ENCODE measurements around the gene POLR3GL.

POLR3GL gene

GRCh38 chr1:145957443-145958319 lies 6.8 kb upstream of the POLR3GL start, which contains the start of gene LIX1L:
Gene LIX1L, minus strand, starts transcription at chr1:145958017. Its CDS starts 90 bp downstream, at chr1:145957927.
- H3K9me3 Mint-ChIP-seq = no peaks in the 10 kb centered on the region
- DNase-seq = peak; percentile 98
- H3K4me3 Mint-ChIP-seq = peak within 1 kb of the TSS; percentile 87
- H3K27me3 Mint-ChIP-seq = peaks cover 28% of the 10 kb centered on the region
- CTCF ChIA-PET = interaction anchor here (0.9 to 2.5 kb wide), 4 partner anchors 21 to 112 kb away, joined by 3 to 13 read pairs (median 6); partner anchors contain the start of genes NUDT17 and RBM8A
- H3K4me1 Mint-ChIP-seq = peaks cover 77% of the 10 kb centered on the region
- H3K27ac Mint-ChIP-seq = peak within 1 kb of the TSS; percentile 95
- H3K36me3 Mint-ChIP-seq = peaks cover 5% of the 10 kb centered on the region

- H3K9me3 Mint-ChIP-seq = no peaks in the 10 kb centered on the region
- no peak overlapping the region for H3K4me3 Mint-ChIP-seq
- H3K36me3 Mint-ChIP-seq = no peaks in the 10 kb centered on the region
- CTCF ChIA-PET = interaction anchor here (1.3 to 2.5 kb wide), 2 partner anchors 20 to 25 kb away, joined by 5 to 13 read pairs; no protein-coding TSS in a partner anchor
- no peak overlapping the region for H3K27ac Mint-ChIP-seq
- DNase-seq = no peak
- peaks cover 81% of the 10 kb centered on the region for H3K4me1 Mint-ChIP-seq
- H3K27me3 Mint-ChIP-seq = peaks cover 28% of the 10 kb centered on the region
Measured at GRCh38 chr1:145958734-145959133, 5.8 kb upstream of the POLR3GL start.

GRCh38 chr1:145959333-145959732 lies 5.2 kb upstream of the POLR3GL start:
- peak overlapping the region; percentile 54 for H3K4me3 Mint-ChIP-seq
- no peak for DNase-seq
- CTCF ChIA-PET = interaction anchor here (1.2 to 2.5 kb wide), 2 partner anchors 19 to 32 kb away, joined by 3 to 13 read pairs; partner anchors contain the start of gene RBM8A
- peaks cover 81% of the 10 kb centered on the region for H3K4me1 Mint-ChIP-seq
- no peaks in the 10 kb centered on the region for H3K9me3 Mint-ChIP-seq
- peak overlapping the region; percentile 2 for H3K27ac Mint-ChIP-seq
- no peaks in the 10 kb centered on the region for H3K36me3 Mint-ChIP-seq
- peaks cover 28% of the 10 kb centered on the region for H3K27me3 Mint-ChIP-seq

- peak overlapping the region; percentile 54 for H3K4me3 Mint-ChIP-seq
- CTCF ChIA-PET = interaction anchor here (1.2 kb wide), 1 partner anchor 32 kb away, joined by 3 read pairs; the partner anchor contains the start of gene RBM8A
- no peaks in the 10 kb centered on the region for H3K36me3 Mint-ChIP-seq
- peaks cover 76% of the 10 kb centered on the region for H3K4me1 Mint-ChIP-seq
- no peak overlapping the region for H3K27ac Mint-ChIP-seq
- no peaks in the 10 kb centered on the region for H3K9me3 Mint-ChIP-seq
- no peak for DNase-seq
- H3K27me3 Mint-ChIP-seq = peaks cover 28% of the 10 kb centered on the region
Measured at GRCh38 chr1:145959957-145960467, 4.5 kb upstream of the POLR3GL start.

- Mint-ChIP-seq H3K27me3 (peaks cover 28% of the 10 kb centered on the region), H3K36me3 (peaks cover 3% of the 10 kb centered on the region), H3K4me3 (peak overlapping the region; percentile 87), H3K9me3 (no peaks in the 10 kb centered on the region), H3K4me1 (peaks cover 76% of the 10 kb centered on the region), H3K27ac (no peak overlapping the region)
- CTCF ChIA-PET = interaction anchor here (1.2 kb wide), 1 partner anchor 33 kb away, joined by 3 read pairs; the partner anchor contains the start of gene RBM8A
- DNase-seq = peak; percentile 78
Measured at GRCh38 chr1:145960468-145961108, 3.9 kb upstream of the POLR3GL start.

GRCh38 chr1:145961109-145961424 lies 3.4 kb upstream of the POLR3GL start:
- Mint-ChIP-seq H3K9me3 (no peaks in the 10 kb centered on the region), H3K4me1 (peaks cover 71% of the 10 kb centered on the region), H3K27me3 (peaks cover 28% of the 10 kb centered on the region), H3K36me3 (peaks cover 3% of the 10 kb centered on the region), H3K4me3 (peak overlapping the region; percentile 87), H3K27ac (peak overlapping the region; percentile 50)
- CTCF ChIA-PET = no interaction called here
- no peak for DNase-seq

- Mint-ChIP-seq H3K4me1 (peaks cover 67% of the 10 kb centered on the region), H3K27me3 (peaks cover 28% of the 10 kb centered on the region), H3K36me3 (peaks cover 3% of the 10 kb centered on the region), H3K27ac (peak overlapping the region; percentile 50), H3K9me3 (no peaks in the 10 kb centered on the region), H3K4me3 (peak overlapping the region; percentile 87)
- CTCF ChIA-PET = no interaction called here
- peak; percentile 65 for DNase-seq
Measured at GRCh38 chr1:145961425-145962156, 2.9 kb upstream of the POLR3GL start.

- Mint-ChIP-seq H3K9me3 (peaks cover 7% of the 10 kb centered on the region), H3K4me3 (peak overlapping the region; percentile 87), H3K27ac (peak overlapping the region; percentile 93), H3K36me3 (peaks cover 10% of the 10 kb centered on the region), H3K4me1 (peaks cover 65% of the 10 kb centered on the region), H3K27me3 (peaks cover 28% of the 10 kb centered on the region)
- DNase-seq = peak; percentile 55
- CTCF ChIA-PET = interaction anchor here (1.1 to 3.0 kb wide), 5 partner anchors 13 to 116 kb away, joined by 3 to 17 read pairs (median 5); partner anchors contain the start of genes NUDT17 and RBM8A
Measured at GRCh38 chr1:145962157-145963102, 2.1 kb upstream of the POLR3GL start.

GRCh38 chr1:145963265-145964019 lies 1.0 kb upstream of the POLR3GL start:
- peaks cover 28% of the 10 kb centered on the region for H3K27me3 Mint-ChIP-seq
- peak overlapping the region; percentile 87 for H3K4me3 Mint-ChIP-seq
- CTCF ChIA-PET = interaction anchor here (0.6 to 4.0 kb wide), 9 partner anchors 15 to 117 kb away, joined by 3 to 29 read pairs (median 5); partner anchors contain the start of genes NUDT17, PIAS3 and RBM8A
- H3K36me3 Mint-ChIP-seq = peaks cover 18% of the 10 kb centered on the region
- DNase-seq = no peak
- peaks cover 11% of the 10 kb centered on the region for H3K9me3 Mint-ChIP-seq
- H3K27ac Mint-ChIP-seq = peak overlapping the region; percentile 93
- peaks cover 63% of the 10 kb centered on the region for H3K4me1 Mint-ChIP-seq

GRCh38 chr1:145965119-145965744 lies 742 bp downstream of the POLR3GL start:
- Mint-ChIP-seq H3K4me1 (peaks cover 46% of the 10 kb centered on the region), H3K27ac (peak overlapping the region; percentile 93), H3K36me3 (peaks cover 21% of the 10 kb centered on the region), H3K27me3 (peaks cover 19% of the 10 kb centered on the region), H3K9me3 (peaks cover 11% of the 10 kb centered on the region), H3K4me3 (peak overlapping the region; percentile 87)
- CTCF ChIA-PET = interaction anchor here (1.3 to 4.0 kb wide), 5 partner anchors 13 to 118 kb away, joined by 3 to 29 read pairs (median 5); partner anchors contain the start of genes NUDT17 and PIAS3
- no peak for DNase-seq

GRCh38 chr1:145967288-145967687 lies 2.8 kb downstream of the POLR3GL start:
- Mint-ChIP-seq H3K27me3 (no peaks in the 10 kb centered on the region), H3K4me1 (peaks cover 33% of the 10 kb centered on the region), H3K4me3 (no peak overlapping the region), H3K27ac (no peak overlapping the region), H3K9me3 (peaks cover 11% of the 10 kb centered on the region), H3K36me3 (peaks cover 24% of the 10 kb centered on the region)
- CTCF ChIA-PET = interaction anchor here (0.7 to 1.6 kb wide), 5 partner anchors 11 to 76 kb away, joined by 3 to 4 read pairs (median 3); partner anchors contain the start of gene PEX11B
- DNase-seq = no peak

Data from activated naive CD4-positive, alpha-beta T cell treated with anti-CD3 and anti-CD28 coated beads, Interleukin-2, amount 10 ng/mL, durations not matched to agents 7 days and 5 days (primary cell).